ENCODE results near the gene ZCCHC3.
"Not testable (repeated sequence)": the region's sequence is repeated elsewhere in the genome, so short reads cannot be mapped to it uniquely, and the experiment has no call there.

Gene ZCCHC3, protein sequence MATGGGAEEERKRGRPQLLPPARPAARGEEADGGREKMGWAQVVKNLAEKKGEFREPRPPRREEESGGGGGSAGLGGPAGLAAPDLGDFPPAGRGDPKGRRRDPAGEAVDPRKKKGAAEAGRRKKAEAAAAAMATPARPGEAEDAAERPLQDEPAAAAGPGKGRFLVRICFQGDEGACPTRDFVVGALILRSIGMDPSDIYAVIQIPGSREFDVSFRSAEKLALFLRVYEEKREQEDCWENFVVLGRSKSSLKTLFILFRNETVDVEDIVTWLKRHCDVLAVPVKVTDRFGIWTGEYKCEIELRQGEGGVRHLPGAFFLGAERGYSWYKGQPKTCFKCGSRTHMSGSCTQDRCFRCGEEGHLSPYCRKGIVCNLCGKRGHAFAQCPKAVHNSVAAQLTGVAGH

DNA sequence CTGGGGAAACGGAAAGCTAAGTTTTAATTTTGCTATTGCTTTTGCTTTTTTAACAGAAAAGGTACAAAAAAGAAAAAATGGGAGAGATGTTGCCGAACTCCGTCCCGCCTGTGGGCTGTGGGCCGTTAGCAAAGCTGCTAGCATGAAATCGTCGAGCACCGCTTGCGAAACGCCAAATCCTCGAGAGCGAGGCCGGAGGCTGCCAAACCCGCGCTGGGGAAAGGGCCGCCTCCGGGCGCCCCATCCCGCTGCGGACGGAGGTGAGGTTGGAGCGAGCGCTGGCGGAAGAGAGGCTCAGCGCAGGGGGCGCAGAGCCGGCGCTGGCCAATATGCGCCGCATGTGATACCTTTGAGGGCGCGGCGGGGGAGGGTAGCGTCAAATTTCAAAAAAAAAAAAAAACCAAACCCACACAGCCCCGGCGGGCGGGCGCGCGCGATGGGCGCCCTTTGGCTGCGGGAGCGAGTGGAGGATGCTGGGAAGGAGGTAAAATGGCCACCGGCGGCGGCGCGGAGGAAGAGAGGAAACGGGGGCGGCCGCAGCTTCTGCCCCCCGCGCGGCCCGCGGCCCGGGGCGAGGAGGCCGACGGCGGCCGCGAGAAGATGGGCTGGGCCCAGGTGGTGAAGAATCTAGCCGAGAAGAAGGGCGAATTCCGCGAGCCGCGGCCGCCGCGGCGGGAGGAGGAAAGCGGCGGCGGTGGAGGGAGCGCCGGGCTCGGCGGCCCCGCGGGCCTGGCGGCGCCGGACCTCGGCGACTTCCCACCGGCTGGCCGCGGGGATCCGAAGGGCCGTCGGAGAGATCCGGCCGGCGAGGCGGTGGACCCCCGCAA is at the start of gene ZCCHC3:
Gene ZCCHC3, plus strand, starts transcription at position 473 of the 827 bp plus-strand sequence. Its CDS starts 17 bp downstream, at position 490.
- DNase-seq (ENCODE audit: low spot score): peak; percentile 74

DNA sequence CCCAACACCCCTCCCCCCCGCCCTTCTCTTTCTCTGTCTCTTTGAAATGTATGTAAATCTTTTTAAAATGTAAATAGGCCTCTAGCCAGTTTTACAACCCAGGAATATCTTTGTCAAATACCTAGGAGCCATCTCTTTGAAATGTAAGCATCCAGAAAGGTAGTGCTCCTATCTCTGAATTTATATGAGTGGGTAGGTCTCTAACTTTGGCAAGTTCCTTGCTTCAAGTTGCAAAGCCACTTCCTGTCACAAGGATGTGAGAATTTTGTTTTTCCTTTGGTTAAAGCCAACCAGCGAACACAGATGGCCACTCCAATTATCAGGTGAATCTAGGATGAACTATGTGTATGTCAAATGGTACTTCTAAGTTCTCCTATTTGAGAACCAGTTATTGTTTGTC is 46.0 kb upstream of the ZCCHC3 start:
- no peak for DNase-seq (ENCODE audit: low spot score)

DNA sequence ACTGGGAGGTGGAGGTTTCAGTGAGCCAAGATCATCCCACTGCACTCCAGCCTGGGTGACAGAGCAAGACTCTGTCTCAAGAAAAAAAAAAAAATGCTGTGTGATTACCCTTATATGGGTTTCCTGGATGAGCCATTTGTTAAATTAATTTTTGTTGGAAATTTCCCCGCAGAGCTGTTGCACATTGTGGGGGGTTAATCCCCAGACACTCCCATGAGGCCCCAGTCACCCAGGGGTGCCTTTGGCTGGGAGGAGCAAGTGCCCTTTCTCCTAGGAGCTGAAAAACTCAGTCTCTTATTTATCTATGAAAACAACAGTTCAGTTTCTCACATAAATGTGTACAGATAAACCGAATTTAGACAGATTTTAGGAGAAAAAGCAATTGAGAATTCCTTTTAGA is 44.6 kb upstream of the ZCCHC3 start:
- DNase-seq (ENCODE audit: low spot score): no peak

DNA sequence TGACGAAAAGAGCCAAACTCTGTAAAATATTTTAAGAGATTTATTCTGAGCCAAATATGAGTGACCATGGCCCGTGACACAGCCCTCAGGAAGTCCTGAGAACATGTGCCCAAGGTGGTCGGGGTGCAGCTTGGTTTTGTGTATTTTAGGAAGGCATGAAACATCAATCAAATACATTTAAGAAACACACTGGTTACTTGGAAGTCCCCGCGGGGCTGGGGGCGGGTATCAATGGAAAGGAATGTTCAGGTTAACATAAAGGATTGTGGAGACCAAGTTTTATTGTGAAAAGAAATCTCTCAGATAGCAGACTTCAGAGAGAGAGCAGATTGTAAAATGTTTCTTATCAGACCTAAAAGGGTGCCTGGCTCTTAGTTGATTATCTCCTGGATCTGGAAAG is 43.9 kb upstream of the ZCCHC3 start:
- not testable (repeated sequence) for DNase-seq (ENCODE audit: low spot score)

DNA sequence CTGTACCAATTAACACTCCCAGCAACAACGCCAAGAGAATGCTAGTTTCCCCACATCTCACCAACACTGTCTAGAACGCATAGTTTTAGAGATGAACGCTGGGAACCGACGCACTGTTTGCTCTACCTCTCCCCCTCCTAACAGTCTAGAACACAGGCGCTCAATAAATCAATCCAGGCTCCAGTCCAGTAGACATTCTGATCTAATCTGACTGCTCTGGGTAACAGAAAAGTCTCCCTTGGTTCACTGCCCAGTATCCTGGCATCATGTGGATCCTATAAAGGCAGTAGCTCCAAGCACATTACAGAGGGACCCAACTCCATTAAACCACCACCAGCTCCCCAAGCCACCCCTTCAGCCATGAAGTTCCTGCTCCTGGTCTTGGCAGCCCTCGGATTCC is 40.0 kb upstream of the ZCCHC3 start, which contains the start of gene DEFB132:
Gene DEFB132, plus strand, starts transcription at position 306 of the 400 bp plus-strand sequence. Its CDS starts 55 bp downstream, at position 361.
- DNase-seq (ENCODE audit: low spot score): no peak

DNA sequence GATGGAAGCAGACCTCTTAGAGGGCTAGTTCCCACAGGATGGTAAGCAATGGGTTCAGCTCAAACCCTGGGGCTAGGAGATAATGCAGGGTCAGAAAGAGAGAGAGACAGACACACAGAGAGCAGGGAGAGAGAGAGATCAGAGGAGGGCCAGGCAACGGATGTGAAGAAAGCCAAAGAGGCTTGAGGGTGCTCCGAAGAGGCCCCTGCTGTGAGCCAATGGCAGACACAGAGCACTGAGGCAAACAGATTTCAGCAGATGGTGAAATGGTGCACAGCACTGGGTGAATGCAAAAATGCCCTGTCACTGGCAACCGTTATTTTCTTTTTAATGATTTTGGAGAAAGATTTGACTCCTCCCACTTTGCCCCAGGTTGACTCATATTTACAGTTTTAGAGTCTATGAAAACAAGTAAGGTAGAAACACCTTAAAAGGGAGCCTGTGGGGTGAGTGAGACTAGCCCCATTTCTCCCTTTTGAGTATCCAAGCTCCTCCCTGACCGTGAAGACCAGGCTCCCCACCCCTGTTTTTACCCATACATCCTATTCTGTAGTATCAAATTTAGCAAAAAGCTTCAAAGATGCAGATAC is 39.0 kb upstream of the ZCCHC3 start:
- DNase-seq (ENCODE audit: low spot score): no peak

DNA sequence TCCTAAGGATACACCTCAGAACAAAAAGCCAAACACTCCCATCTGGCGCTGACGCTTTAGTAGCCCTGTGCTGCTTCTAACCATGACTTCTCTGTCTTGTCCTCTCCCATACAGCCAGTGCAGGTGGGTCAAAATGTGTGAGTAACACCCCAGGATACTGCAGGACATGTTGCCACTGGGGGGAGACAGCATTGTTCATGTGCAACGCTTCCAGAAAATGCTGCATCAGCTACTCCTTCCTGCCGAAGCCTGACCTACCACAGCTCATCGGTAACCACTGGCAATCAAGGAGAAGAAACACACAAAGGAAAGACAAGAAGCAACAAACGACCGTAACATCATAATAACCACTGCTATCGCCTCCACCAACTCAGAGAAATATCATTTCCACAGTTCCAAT is 38.4 kb upstream of the ZCCHC3 start:
- DNase-seq (ENCODE audit: low spot score): no peak

DNA sequence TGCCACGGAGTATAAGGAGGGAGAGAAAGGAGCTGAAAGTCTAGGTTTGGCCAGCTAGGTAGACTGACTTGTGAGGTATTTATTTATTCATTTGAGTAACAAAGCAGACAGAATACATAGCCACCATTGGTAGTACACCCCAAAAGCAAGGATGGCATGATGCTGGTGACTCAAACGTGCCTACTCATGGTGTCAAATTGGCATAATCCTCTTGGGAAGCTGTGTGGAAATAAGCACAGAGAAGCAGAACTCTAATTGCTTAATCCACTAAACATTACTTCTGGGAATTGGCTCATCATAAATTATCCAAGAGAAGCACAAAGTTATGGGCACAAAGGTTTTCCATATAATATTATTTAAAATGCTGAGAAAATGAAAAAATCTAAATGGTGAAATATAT is 37.4 kb upstream of the ZCCHC3 start:
- no peak for DNase-seq (ENCODE audit: low spot score)

DNA sequence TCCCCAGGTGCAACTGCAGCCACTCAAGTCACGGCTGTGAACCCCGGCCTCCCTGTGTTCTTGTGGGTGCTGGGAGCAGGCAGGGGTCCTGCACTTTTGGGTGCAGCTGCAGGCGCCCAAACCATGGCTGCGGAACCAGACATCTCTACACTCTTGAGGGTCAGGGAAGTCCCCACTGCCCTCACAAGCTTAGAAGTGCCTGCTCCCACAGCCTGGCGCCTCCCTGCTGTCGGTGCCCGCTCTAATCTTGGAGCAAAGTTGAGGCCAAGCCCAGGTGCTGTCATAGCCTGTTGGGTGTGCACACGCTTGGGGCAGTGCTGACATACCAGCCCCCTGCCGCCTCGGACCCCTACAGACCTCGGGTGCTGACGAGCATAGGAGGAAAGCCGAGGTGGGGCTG is 33.7 kb upstream of the ZCCHC3 start:
- no peak for DNase-seq (ENCODE audit: low spot score)

DNA sequence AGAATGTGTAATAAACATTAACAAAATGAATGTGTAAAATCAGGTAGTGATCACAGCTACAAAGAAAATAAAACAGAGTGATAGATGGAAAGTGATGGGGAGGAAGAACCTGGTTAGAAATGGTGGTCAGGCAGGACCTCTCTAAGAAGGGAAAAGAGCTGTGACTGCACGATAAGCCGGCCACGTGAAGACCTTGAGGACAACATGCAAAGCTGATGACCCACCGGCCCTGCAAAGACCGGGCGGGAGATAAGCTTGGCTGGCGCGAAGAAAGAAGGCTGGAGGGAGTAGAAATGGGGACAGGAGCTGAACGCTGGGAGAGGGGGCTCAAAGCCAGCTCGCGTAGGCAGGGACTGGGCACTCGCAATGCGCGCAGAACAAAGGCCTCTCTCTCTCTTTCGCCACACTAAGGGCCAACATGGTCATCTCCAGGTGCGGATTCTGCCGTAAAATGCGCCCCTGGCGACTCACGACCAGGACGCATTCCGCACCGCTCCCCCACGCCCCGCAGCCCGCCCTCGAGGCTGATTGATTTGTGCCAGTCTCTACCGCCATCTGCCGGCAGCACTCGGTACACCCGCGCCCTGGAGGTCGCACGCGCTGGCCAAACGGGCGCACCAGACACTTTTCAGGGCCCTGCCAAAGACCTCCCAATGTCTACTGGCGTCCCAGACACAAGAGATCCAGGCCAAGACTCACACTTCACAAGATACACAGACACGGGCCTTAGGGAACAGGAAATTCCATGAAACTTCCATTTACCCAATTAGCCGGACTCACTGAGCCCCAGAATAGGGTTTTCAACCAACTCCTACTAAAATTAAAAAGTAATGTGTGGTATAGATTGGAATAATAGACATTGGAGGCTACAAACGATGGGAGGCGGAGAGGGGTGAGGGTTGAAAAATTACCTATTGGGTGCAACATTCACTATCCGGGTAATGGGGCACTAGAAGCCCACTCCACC is 30.5 kb upstream of the ZCCHC3 start:
- peak; percentile 59 for DNase-seq (ENCODE audit: low spot score)

DNA sequence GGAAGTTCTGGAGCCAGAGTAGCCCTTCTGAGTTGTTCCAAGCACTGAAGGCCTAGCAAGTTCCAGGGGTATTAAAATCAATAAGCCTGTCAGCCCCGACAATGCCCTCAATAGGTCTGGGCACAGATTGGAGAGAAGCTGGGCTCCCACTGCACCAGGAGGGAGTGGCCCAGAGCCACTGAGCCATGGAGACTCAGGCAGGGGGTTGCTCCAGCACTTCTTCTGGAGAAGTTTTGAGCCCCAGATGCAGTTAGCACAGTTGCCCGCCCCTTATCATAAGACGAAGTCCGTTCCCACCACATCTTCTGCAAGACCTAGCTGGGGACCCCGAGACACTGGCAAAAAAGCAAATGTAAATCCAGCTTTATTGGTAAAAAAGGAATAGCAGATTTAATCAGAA is 26.9 kb upstream of the ZCCHC3 start:
- no peak for DNase-seq (ENCODE audit: low spot score)

DNA sequence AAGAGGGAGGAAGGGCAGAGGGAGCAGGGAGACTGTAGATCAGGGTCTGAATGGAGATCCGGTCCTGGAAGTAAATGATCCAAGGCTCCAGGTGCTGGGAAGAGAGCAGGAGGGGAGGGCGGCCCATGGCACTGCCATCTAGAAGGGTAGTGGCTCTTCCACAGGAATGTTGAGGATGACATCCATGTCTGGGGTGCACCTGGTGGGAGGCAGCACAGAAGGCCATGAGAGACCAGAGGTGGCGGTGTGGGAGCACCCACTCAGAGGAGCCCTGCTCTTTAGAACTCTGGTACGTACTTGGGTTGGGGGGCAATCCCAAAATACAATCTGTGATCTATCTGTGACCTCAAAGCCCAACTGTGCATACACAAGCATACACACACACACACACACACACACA is 26.3 kb upstream of the ZCCHC3 start:
- DNase-seq (ENCODE audit: low spot score): no peak

DNA sequence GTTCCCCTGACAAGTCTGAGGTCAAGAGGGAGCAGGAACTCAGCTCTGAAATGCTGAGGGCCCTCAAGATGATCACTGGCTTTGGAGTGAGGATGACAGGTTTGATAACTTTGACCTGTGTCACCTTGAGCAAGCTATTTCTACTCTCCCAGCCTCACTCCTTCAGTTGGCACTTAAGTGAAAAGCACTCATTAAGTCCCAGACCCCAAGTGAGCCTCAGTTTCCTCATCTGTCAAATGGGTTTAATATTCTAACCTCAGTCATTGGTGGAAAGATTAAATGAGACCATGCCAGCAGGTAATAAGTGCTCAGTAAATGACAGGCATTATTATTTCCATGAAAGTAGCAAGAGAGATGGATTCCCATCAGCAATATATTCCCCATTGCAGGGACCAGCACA is 25.8 kb upstream of the ZCCHC3 start:
- DNase-seq (ENCODE audit: low spot score): no peak

DNA sequence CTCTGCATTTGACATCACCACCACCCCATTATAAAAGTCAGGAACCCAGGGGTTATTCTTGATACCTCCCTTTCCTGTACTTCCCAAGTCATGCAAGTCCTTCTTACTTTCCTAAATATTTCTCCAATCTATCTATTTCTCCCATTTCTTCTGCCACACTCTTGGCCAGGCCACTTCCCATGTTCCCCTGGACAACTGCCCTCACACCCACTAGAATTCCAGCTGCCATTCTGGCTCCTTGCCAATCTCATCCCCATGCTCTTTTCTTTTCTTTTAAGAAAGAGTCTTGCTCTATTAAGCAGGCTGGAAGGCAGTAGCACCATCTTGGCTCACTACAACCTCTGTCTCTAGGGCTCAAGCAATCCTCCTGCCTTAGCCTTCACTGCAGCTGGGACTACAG is 24.7 kb upstream of the ZCCHC3 start:
- DNase-seq (ENCODE audit: low spot score): no peak

DNA sequence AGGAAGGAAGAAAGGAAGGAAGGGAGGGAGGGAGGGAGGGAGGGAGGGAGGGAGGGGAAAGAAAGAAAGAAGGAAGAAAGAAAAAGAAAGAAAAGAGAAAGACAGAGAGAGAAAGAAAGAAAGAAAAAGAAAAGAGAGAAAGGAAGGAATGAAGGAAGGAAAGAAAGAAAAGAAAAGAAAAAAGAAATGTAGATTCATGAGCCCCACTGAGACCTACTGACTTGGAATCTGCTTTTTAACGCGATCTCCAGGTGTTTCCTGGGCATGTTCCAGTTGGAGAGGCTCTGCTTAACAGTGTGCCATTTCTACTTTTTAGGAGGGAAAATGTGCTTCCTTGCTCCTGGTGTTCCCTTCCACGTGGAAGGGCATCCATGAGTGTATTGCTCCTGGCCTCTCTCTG is 23.5 kb upstream of the ZCCHC3 start:
- no peak for DNase-seq (ENCODE audit: low spot score)

DNA sequence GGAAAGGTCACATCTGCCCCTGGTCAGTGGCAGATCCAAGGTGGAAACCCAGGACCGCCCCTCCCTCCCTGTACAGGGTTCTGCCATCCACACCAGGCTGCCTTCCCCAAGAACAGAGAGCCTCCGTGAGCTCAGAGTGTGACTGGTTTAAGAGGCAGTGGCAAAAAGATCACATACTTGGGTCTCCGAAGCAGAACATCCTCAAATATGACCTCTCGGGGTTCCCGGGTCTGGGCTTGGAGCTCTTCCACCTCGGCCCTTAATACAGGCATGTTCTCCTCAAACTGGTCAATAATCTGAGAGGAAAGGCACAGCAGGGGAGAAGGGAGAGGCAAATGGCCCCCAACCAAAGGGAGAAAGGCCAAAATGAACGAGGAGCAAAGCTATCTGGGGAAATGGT is 21.6 kb upstream of the ZCCHC3 start:
- DNase-seq (ENCODE audit: low spot score): no peak

DNA sequence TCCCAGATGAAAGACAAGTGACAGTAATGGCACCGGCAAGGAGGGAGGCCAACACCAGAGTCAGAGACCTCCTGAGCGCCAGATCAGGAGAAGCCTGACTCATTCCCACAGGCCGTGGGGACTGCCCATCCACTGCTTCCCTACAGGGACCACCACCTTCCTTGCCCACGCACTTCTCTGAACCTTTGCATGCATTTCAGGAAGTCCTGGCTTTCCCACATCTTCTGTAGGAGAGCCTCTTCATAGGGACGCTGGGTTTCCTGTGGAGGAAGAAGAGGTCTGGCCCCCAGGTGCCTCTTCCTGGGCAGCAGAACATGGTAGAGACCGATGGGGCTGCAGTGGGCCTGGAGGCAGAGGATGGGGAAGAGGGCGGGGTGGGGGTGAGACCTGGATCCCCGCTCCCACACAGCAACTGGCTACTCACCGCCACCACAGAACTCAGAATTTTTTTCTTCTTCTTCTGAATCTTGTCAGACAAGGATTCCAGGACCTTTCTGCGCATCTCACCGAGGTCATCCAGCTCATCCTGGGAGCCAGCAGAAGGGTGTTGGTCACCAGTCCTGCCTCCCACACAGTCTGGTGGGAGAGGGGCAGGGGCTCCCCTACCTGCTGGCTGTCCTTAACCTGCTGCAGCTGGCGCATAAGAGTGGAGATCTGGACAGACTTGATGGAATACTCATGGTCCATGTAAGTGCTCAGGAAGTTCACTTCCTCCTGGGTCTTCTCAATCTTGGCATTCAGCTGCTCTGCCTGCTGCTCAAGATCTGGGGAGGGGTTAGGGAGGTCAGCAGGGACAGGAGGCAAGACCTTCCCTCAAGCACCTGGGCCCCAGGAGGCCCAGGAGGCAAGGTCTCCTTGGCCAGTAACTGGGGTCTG is 20.5 kb upstream of the ZCCHC3 start:
- DNase-seq (ENCODE audit: low spot score): no peak

DNA sequence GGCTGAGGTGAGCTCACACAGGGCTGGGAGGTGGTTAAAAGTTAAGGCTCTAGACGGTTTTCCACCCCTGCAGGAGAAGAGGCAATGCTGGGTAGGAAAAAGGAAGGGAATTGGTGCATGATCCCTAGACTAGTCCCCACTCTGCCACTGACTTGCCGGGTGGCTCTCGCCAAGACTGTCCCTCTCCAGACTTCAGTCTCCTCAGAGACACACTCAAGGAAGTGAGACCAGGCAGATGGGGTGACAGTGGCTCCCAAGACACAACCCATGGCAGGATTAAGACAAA is 19.9 kb upstream of the ZCCHC3 start:
- no peak for DNase-seq (ENCODE audit: low spot score)

DNA sequence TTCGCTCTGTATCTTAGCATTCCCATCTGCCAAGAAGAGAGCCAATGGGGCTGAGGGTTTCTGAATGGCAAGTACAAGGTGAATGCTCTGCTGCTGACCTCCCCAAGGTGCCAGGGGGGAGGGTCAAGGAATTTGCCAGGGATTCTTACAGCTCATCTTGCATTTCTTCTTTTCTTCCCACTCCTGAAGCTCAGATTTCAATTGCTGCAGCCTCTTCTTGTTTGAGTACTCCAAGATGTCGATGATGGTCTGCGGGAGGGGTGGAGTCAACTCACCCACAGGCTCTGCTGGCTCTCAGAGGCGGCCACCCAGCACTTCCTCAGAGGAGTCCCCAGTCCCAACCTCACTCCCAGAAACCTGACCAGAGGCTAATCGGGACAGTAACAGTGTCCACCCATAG is 19.2 kb upstream of the ZCCHC3 start:
- DNase-seq (ENCODE audit: low spot score): no peak

DNA sequence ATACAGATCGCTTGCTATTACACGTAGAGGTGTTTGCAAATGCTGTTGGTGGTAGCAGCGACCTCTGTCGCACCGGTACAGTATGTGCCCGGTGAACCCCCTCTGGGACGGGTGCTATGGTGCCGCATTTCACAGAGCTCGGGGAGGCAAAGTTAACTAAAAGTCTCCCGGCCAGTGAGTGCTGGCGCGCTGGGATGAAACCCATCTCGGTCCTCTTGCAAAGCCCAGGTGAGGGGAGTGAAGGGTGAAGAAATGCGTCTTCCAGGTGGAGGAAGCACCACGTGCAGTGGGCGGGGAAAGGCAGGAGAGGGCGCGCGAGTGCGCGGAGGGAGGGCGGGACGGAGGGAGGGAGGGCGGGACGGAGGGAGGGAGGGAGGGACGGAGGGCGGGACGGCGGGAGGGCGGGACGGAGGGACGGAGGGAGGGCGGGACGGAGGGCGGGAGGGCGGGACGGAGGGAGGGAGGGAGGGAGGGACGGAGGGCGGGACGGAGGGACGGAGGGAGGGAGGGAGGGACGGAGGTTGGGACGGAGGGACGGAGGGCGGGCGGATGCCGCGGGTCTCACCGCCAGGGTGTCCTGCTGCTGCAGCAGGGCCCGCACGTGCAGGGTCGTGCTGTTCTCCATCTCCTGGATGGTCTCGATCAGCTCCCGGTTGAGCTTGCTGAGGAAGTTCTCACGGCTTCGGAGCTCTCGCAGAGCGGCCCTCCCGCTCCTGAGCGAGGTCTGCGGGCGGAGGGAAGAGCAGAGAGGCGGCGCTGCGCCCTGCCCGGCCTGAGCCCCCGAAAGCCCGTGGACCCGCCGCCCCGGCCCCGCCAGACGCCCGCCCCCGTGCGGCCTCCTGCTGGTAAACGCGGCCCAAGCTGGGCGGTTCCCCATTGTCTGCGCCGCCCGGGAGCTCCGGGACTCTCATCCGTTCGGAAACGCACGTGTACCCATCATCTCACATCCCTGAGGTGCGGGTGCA is 18.5 kb upstream of the ZCCHC3 start:
- DNase-seq (ENCODE audit: low spot score): no peak
